Vagina (tissue), 2 donors: ENCODE data around the gene KMT2B.

Source experiments
- CTCF ChIP-seq, 3 experiments: fragments of 450-650 bp in 2 of 3; fragments of 200-600 bp in 1 of 3; sonication (generic) in 1 of 3; IDR thresholded peaks; one replicate each; pipeline ENCODE4 v1.5.1; 2017 to 2019; ENCODE audit warnings: antibody characterized with exemption in 3 of 3, mild to moderate bottlenecking in 2 of 3, moderate library complexity in 2 of 3
- POLR2A ChIP-seq, 2 donors: fragments of 450-650 bp; IDR thresholded peaks; one replicate each; pipeline ENCODE4 v1.6.1; 2017; ENCODE audit warnings: antibody characterized with exemption in 2 of 2, mild to moderate bottlenecking in 2 of 2, moderate library complexity in 2 of 2

GRCh38 chr19:35702223-35703012 is 15.4 kb upstream of the KMT2B start:
- TF ChIP-seq CTCF (IDR thresholded peaks at IDR 0.05), result no peak
- TF ChIP-seq POLR2A (IDR thresholded peaks at IDR 0.05), result peak in 1 of 2 donors; percentile 21
